Hematopoietic multipotent progenitor cell treated with erythropoietin and hydrocortisone succinate and interleukin-3 and kit ligand, for 4 days (in vitro differentiated cells): ENCODE data around the gene AP3B1.
A peak's percentile ranks its signal among the peaks of the same experiment; 100 is the strongest.

ENCODE experiments used
- DNase-seq: peaks from one replicate; pipeline ENCODE4 v3.0.0-alpha.2; 2015

AP3B1 gene

GRCh38 chr5:77960305-77960704 is 334.2 kb downstream of the AP3B1 start:
- DNase-seq = no peak

GRCh38 chr5:77958642-77959330 is 335.7 kb downstream of the AP3B1 start:
- peak; percentile 7 for DNase-seq

- DNase-seq = peak; percentile 13
Measured at GRCh38 chr5:77957931-77958521, 336.5 kb downstream of the AP3B1 start.

GRCh38 chr5:77957516-77957915 is 337.0 kb downstream of the AP3B1 start:
- no peak for DNase-seq

DNA sequence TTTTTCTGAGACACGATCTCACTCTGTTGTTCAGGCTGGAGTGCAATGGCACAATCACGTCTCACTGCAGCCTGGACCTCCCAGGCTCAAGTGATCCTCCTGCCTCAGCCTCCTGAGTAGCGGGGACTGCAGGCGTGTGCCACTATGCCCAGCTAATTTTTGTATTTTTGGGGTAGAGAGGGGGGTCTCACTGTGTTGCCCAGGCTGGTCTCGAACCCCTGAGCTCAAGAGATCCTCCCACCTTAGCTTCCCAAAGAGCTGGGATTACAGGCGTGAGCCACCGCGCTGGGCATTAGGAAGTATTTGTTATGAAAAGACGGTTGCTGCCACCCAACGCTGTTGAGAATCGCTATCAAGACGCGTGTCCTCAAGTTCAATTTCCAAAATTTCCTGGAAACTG is 337.4 kb downstream of the AP3B1 start:
- DNase-seq = no peak

DNA sequence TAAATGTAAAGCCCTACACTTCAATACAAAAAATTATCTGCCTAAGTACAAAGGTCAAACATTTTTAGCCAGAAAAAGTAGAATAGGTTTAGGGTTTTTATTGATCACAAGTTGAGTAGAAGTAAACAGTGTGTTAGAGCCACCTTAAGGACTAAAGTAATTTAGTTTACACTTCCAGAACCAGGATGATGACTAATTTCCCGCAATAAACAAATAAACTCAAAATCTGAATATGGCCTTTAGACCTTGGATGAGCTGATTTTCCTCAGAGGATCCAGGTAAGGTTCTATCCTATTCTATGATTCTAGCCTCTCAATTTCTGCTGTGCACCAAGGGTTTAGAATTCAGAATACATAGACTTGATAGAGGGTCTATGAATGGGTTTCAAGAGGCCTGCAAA is 338.9 kb downstream of the AP3B1 start:
- no peak for DNase-seq

DNA sequence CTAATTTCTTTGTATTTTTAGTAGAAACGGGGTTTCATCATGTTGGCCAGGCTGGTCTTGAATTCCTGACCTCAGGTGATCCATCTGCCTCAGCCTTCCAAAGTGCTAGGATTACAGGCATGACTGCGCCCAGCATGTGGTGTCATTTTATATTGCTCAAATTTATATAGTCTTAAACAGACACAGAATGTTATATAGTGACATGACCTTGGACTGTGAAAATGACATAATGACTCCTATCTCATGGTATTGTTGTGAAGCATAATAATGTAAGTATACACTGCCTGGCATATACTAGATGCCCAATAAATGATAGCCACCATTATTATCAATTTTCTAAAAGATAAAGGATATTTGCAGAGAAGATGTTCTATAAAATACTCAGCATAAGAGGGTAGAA is 341.1 kb downstream of the AP3B1 start:
- no peak for DNase-seq

DNA sequence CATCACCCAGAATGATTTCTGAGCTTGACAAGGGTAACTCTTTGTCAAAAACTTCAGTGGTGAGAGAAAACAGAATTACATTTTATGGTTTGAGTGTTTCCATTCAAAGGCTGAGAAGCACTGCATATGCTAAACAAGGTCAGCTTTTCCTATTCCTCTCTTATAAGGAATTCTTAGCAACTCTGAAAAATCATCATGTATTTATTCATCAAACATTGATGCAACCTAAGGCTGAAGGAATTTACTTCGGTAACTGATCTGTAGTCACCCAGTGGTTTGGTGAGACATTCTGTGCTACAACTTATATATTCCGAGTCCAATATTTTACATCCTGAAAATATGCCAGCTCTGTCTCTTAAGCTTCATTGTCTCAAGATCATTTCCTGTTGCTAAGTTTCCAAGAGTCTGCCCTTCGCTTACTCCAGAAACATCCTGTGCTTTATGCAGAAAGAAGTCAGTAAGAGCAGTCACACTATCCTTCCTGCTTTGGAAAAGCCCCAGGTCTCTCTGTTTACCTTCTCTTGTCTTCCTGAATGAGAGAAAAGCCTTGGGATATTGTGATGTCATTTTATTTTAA is 341.8 kb downstream of the AP3B1 start:
- DNase-seq = no peak
